ENCODE measurements around the gene C2CD2L.
"Not testable (repeated sequence)": the region's sequence is repeated elsewhere in the genome, so short reads cannot be mapped to it uniquely, and the experiment has no call there.

- TF ChIP-seq POLR2AphosphoS5, POLR2A, EP300 (IDR thresholded peaks at IDR 0.05): not testable (repeated sequence)
- TF ChIP-seq, protein P1, sequence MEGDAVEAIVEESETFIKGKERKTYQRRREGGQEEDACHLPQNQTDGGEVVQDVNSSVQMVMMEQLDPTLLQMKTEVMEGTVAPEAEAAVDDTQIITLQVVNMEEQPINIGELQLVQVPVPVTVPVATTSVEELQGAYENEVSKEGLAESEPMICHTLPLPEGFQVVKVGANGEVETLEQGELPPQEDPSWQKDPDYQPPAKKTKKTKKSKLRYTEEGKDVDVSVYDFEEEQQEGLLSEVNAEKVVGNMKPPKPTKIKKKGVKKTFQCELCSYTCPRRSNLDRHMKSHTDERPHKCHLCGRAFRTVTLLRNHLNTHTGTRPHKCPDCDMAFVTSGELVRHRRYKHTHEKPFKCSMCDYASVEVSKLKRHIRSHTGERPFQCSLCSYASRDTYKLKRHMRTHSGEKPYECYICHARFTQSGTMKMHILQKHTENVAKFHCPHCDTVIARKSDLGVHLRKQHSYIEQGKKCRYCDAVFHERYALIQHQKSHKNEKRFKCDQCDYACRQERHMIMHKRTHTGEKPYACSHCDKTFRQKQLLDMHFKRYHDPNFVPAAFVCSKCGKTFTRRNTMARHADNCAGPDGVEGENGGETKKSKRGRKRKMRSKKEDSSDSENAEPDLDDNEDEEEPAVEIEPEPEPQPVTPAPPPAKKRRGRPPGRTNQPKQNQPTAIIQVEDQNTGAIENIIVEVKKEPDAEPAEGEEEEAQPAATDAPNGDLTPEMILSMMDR (IDR thresholded peaks at IDR 0.05): not testable (repeated sequence)
Measured at GRCh38 chr11:119139276-119139675, 32.1 kb downstream of the C2CD2L start.
